NCI-H1417 treated with DMSO at 0.1 percent for 48 hours (cell line): ENCODE measurements around the gene DHX30.
"Not testable (repeated sequence)": the region's sequence is repeated elsewhere in the genome, so short reads cannot be mapped to it uniquely, and the experiment has no call there.

Experiments used
- DNase-seq: peaks from one replicate; lab custom pipeline; 2025; lab: John Stamatoyannopoulos, UW

DHX30 gene, protein sequence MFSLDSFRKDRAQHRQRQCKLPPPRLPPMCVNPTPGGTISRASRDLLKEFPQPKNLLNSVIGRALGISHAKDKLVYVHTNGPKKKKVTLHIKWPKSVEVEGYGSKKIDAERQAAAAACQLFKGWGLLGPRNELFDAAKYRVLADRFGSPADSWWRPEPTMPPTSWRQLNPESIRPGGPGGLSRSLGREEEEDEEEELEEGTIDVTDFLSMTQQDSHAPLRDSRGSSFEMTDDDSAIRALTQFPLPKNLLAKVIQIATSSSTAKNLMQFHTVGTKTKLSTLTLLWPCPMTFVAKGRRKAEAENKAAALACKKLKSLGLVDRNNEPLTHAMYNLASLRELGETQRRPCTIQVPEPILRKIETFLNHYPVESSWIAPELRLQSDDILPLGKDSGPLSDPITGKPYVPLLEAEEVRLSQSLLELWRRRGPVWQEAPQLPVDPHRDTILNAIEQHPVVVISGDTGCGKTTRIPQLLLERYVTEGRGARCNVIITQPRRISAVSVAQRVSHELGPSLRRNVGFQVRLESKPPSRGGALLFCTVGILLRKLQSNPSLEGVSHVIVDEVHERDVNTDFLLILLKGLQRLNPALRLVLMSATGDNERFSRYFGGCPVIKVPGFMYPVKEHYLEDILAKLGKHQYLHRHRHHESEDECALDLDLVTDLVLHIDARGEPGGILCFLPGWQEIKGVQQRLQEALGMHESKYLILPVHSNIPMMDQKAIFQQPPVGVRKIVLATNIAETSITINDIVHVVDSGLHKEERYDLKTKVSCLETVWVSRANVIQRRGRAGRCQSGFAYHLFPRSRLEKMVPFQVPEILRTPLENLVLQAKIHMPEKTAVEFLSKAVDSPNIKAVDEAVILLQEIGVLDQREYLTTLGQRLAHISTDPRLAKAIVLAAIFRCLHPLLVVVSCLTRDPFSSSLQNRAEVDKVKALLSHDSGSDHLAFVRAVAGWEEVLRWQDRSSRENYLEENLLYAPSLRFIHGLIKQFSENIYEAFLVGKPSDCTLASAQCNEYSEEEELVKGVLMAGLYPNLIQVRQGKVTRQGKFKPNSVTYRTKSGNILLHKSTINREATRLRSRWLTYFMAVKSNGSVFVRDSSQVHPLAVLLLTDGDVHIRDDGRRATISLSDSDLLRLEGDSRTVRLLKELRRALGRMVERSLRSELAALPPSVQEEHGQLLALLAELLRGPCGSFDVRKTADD

DNA sequence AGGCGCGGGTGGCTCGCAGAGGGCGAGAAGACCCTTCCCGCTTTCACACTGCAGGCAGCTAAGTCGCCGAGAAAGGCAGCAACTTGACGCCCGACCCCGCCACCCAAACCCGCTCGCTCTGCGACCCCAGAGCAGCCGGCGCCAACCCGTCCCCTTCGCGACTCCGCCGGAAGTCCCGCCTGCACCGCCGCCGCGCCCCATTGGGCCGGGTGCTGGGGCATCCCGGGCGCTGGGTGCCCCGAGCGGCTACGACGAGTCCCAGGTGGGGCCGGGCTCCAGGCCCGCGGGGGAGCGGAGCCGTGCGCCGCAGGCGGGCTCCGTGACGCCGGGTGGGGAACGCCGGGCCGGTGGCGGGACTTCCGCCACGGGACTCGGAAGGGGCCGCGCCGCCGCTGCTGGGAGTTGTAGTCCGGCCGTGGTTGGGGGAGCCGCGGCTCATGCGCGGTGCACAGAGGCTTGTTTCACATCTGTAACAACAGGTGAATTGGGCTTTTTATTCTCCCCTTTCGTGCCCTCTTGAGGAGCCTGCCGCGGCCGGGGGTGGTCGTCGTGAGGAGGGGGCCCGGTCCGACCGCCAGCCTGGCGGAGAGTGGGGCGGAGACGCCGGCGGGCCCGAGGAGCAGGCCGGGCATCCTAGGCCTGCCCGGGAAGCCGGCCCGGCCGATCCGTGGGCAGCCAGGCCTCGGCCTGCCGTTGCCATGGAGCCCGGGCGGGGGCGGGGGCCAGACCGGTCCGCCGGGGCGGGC lies at the start of gene DHX30:
Gene DHX30 (plus strand): TSS at position 405 of the 746 bp plus-strand sequence. CDS start 7,546 bp downstream, outside the sequence.
- DNase-seq, result no peak

- no peak for DNase-seq
Observed at GRCh38 chr3:47758261-47759025, 44.5 kb upstream of the DHX30 start.

DNA sequence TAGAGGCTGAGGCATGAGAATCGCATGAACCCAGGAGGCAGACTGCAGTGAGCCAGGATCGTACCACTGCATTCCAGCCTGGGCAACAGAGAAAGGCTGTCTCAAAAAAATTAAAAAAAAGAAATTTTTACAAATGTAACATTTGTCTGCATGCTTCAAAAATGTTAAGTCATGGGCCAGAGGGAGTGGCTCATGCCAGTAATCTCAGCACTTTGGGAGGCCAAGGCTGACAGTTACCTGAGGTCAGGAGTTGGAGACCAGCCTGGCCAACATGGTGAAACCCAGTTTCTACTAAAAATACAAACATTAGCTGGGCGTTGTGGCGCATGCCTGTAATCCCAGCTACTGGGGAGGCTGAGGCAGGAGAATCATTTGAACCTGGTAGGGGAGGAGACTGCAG lies 42.7 kb upstream of the DHX30 start:
- not testable (repeated sequence) for DNase-seq

- no peak for DNase-seq
Observed at GRCh38 chr3:47761046-47761445, 41.9 kb upstream of the DHX30 start.

DNA sequence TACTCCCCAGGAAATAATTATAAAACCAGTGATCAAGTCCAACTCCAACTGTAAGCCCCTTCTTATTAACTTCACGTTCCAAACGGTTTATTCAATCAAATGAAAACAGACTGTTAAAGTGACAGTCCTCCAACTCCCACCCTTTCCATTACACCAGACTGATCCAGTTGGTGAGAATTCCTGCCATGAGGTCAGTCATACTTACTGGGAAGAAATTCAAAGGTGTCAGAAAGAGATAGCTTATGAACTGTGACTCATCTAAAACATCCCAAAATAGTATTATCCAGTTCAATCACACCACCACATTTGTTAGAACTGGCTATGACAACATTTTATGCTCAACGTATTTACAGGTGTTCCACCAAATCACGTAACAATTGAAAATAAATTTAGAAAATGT lies 40.7 kb upstream of the DHX30 start:
- DNase-seq, result no peak

- DNase-seq, result no peak
Observed at GRCh38 chr3:47766186-47766585, 36.8 kb upstream of the DHX30 start.

DNA sequence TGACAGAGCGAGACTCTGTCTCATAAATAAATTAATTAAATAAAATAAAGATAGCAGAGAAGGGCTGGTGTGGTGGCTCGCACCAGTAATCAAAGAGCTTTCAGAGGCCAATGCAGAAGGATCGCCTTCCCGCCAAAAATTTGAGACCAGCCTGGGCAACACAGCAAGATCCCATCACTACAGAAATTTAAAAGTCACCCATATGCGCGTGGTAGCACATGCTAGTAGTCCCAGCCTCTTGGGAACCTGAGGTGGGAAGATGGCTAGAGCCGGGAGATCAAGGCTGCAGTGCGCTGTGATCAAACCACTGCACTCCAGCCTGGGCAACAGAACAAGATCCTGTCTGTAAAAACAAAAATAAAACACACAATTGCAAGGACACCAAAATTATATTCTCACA lies 30.9 kb upstream of the DHX30 start:
- no peak for DNase-seq

DNA sequence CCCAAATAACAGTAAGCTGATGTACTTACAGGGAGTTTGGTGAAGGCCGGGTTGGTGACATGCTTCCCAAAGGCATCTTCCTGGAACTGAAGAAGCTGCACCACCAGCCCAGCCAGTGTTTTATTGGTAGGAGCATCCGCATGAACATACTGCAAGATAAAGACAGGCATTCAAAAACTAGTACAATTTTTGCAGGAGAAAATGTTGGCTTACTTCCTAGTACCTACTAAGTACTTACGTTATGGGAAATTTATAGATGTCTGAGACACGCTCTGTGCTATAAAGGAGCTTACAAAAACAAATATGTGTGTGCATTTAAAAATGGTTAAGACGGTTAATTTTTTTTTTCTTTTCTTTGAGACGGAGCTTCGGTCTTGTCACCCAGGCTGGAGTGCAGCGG lies 30.1 kb upstream of the DHX30 start:
- DNase-seq, result no peak

DNA sequence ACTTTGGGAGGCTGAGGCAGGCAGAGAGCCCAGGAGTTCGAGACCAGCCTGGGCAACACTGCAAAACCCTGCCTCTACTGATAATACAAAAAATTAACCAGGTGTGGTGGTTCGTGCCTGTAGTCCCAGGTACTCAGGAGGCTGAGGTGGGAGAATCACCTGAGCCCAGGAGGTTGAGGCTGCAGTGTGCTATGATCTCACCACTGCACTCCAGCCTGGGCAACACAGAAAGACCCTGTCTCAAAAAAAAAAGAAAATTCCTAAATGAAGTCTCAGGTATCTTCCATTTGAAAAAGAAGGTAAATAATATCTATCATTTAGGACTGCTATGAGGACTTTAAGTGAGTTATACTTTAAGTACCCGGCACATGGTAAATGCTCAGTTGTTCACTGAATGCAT lies 24.2 kb upstream of the DHX30 start:
- no peak for DNase-seq

DNA sequence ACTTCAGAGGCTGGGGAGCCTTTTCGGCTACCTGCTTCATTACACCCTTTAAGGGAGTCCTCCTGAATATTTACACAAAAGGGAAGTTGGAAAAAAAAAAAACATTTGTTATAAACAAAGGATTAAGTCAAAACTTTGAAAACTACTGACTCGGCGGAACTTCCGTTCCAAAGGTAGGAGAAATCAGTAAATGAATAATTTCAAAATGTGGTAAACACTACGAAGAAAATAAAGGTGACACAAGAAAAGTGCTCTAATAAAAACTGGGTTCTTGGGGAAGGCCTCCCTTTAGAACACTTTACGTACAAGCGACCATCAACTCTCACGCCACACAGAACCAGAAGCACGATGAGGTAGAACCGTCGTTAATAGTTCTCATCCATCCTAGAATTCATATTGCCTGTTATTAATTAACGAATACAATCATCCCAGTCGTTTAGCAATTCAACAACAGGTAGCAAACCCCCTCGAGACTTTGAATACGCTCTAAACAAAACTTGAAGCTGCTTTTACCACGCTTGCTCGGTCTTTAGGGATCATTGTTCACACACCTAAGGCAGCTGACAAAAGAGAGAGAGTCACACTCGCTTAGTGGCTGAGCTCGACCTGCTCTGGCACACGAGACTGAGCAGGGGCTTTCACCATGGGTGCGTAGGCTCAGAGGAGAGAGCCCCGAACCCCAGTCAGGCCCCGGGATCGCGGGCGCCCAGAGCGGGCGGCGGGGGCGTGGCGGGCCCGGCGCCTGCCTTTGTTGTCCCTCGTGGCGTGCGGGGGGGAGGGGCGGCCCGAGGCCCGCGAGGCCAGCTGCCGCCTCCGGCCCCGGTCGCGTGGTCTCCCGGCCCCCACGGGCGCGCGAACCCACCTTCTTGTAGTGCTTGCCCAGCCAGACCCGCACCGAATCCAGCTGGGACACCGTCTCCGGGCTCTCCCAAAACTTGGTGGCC lies 21.9 kb upstream of the DHX30 start:
- no peak for DNase-seq

DNA sequence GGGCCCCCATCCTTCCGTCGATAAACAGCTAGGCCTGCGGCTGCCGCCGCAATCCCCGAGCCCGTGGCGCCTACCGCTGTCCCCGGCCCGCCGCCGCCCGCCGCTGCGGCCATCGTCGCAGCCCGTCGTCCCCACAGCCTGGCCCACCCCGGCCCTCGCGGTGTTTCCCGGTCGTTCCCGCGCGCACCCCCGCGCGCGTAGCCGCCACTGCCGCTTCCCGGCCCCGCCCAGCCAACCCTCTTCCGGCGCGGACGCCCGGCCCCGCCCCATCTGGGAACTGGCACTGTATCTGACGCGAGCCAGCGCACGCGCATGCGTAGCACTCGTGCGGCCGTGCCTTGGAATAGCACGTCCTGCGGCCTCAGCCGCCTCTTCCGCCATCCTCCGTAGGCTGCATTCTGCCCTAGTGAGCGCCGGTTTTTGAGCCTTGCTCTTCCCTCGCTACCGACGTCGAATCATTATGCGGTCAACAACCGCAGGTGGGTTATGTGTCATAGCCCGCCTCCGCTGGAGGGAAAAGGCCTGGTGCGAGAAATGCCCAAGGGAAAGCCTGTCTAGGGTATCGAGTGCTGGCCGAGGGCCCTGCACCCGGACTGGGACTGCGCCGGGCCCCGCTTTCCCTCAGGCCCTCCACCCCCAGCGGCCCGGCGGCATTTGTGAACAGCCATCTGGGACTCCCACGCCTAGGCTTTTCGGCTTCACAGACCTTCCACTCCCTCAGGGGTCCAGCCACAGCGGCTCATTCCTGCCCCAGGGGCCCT lies 21.1 kb upstream of the DHX30 start, which contains the start of gene SMARCC1:
Gene SMARCC1 (minus strand): TSS at position 209 of the 761 bp plus-strand sequence. CDS start 96 bp downstream, at position 113.
- DNase-seq, result peak; percentile 33

DNA sequence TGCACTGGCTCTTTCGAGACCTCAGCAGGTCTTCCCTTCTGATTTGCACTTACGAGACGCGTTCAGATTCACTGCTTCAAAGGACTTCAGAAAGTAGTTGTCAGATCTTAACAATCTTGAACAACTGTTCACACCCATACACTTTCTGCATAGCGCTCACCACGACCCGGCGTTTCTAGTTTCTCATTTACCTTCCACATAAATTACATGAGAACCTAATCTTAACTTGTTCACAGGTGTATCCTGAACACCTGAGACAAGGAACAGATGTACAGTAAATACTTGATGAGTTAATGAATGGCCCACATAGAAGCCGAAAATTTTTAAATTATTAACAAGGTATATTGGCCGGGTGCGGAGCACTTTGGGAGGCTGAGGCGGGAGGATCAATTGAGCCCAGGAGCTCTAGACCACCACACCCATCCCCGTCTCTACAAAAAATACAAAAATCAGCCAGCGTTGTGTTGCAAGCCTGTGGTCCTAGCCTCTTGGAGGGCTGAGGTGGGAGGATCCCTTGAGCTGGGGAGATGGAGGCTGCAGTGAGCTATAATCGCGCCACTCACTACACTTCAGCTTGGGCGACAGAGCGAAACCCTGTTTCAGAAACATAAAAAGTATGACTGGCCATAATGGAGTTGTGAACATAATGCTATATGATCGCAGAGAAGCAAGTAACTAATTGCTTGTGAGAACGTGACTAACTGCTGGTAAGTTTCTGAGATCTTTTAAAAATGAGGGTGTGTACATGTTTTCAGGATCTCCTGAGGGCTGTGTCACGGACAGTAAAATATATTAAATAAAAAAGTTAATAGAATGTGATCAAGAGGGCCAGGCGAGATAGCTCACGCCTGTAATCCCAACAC lies 20.3 kb upstream of the DHX30 start:
- DNase-seq, result no peak

DNA sequence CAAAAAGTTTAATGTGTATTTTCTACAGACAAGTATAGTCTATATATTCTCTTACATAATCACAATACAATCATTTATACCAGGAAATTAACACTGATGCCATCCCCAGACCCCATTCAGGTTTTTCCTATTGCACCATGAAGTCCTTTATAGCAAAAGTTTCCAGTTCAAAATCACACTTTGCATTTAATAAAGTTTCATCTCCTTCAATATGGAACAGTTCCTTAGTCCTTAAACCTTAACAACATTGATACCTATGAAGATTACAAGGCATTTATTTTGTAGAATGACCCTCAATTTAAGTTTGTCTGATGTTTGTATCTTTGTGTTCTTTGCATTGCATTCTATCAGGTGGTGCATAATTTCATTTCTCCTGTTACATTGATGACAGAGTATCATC lies 19.3 kb upstream of the DHX30 start:
- DNase-seq, result no peak

DNA sequence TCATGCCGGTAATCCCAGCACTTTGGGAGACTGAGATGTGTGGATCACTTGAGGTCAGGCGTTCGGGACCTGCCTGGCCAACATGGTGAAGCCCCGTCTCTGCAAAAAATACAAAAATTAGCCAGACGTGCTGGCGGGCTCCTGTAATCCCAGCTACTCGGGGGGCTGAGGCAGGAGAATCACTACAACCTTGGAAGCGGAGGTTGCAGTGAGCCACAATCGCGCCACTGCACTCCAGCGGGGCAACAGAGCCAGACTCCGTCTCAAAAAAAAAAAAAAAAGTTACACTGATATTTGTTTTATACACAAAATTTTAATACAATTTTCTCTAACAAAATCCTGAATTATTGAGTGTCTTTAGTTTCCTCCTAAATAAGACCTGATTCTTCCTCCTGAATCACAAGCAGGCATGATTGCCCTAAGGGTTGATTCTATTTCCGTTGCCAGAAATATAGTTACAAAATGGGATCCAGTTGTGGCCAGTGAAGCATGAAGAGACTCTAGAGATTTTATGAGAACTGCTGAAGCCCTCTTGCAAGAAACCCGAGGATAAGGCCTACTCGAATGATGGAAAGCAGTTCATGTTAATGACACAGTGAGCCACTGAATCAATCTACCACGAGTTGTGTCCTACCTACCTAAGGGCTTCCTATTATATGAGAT lies 11.6 kb upstream of the DHX30 start:
- no peak for DNase-seq

DNA sequence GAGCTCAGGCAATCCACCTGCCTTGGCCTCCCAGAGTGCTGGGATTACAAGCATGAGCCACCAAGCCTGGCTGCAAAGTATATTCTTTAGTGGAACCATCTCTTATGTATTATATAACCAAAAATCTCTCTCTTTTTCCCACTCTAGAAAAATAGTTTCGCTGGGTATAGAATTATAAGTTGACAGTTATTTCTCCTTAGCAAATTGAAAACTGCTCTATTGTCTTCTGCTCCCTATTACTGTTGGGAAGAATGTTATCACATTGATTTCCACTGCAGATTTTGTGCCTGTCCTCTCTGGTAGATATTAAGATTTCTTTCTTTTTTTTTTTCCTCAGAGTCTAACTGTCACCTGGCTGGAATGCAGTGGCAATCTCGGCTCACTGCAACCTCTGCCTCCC lies 10.2 kb upstream of the DHX30 start:
- DNase-seq, result no peak

GRCh38 chr3:47794544-47794943 lies 8.4 kb upstream of the DHX30 start:
- no peak for DNase-seq

DNA sequence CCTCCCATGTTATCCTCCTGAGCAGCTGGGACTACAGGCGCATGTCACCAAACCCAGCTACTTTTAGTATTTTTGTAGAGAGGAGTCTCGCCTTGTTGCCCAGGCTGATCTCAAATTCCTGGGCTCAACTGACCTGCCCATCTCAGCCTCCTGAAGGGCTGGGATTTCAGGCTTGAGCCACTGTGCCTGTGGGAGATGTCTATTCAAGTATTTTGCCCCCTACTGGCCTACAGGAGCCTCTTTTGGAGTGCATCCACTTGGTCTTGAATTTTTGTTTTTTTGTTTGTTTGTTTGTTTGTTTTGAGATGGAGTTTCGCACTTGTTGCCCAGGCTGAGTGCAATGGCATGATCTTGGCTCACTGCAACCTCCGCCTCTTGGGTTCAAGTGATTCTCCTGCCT lies 3.2 kb upstream of the DHX30 start:
- no peak for DNase-seq
